Coronary artery (tissue), 2 donors: ENCODE measurements around the gene PCDH9.
"Not testable (repeated sequence)": the region's sequence is repeated elsewhere in the genome, so short reads cannot be mapped to it uniquely, and the experiment has no call there.

ENCODE experiments used
- DNase-seq: peaks from one replicate; pipeline ENCODE4 v3.0.0-alpha.2; 2017; ENCODE audit warnings: low spot score
- H3K27ac ChIP-seq, 2 donors: fragments of 200-600 bp; sonication (generic); one replicate each; pipeline ENCODE4 v1.5.1; 2016 to 2019
- H3K4me3 ChIP-seq: fragments of 200-600 bp; sonication (generic); 2 replicates; pipeline ENCODE4 v1.5.1; 2016; ENCODE audit warnings: mild to moderate bottlenecking, moderate library complexity
- TF ChIP-seq, protein P1 (sequence below): fragments of 200-600 bp; sonication (generic); IDR thresholded peaks from one replicate; pipeline ENCODE4 v1.5.1; 2019; ENCODE audit warnings: antibody characterized with exemption

Gene PCDH9

DNA sequence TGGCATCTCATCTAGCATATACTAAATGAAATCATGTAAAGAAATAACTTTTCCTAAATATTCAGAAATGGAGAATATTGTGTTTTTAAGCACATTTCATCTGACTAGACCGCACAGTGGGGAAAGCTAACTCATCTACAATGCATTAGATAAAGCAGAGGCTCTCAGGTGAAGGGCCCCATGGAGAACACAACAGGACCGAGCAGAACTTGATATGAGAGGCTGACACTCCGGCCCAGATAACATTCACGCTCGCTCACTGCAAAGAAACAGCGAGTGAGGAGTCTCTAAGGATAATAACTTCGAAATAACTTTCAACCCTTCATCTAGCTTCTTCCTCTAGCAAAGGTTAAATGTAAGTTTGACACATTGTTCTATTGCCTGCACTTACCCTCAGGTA is 130.6 kb downstream of the PCDH9 start:
- TF ChIP-seq, protein P1, sequence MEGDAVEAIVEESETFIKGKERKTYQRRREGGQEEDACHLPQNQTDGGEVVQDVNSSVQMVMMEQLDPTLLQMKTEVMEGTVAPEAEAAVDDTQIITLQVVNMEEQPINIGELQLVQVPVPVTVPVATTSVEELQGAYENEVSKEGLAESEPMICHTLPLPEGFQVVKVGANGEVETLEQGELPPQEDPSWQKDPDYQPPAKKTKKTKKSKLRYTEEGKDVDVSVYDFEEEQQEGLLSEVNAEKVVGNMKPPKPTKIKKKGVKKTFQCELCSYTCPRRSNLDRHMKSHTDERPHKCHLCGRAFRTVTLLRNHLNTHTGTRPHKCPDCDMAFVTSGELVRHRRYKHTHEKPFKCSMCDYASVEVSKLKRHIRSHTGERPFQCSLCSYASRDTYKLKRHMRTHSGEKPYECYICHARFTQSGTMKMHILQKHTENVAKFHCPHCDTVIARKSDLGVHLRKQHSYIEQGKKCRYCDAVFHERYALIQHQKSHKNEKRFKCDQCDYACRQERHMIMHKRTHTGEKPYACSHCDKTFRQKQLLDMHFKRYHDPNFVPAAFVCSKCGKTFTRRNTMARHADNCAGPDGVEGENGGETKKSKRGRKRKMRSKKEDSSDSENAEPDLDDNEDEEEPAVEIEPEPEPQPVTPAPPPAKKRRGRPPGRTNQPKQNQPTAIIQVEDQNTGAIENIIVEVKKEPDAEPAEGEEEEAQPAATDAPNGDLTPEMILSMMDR = no peak
- Histone ChIP-seq H3K27ac (no peak overlapping the region), H3K4me3 (no peak overlapping the region)
- DNase-seq = no peak

DNA sequence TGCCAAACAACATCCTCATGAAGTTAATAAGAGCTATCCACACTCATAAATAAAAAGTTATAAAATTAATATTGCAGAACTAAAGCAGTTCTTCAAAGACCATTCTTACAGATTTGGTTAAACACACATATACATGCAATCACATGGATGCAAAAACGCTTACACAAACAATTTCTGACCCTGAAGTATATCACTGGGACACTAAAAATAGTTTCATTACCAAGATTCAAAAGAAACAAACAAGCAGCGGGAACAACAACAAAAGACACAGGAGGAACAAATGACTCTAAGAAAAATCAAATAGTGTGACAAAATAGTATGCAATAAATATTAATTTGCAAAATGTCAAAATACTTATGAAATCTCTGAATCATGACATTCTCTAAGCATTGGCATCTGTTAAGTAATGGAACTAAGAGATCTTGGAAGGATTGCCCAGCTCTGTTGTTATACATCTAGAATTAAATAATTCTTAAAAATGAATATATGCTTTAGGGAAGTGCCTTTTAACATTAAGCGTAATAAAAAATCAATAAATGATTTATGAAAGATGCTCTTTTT is 132.2 kb downstream of the PCDH9 start:
- H3K27ac ChIP-seq = no peak overlapping the region
- no peak overlapping the region for H3K4me3 ChIP-seq
- TF ChIP-seq, protein P1 = no peak
- DNase-seq = no peak

DNA sequence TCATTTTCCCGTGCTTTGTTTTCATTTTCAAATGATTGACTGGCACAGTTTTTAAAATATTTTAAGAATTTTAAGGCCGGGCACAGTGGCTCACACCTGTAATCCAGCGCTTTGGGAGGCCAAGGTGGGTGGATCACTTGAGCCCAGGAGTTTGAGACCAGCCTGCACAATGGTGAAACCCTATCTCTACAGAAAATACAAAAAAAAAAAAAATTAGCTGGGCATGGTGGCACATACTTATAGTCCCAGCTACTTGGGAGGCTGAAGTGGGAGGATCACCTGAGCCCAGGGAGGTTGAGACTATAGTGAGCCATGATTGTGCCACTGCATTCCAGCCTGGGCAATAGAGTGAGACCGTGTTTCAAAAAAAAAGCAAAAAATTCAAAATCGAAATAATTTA is 133.2 kb downstream of the PCDH9 start:
- not testable (repeated sequence) for H3K4me3 ChIP-seq, H3K27ac ChIP-seq, DNase-seq

DNA sequence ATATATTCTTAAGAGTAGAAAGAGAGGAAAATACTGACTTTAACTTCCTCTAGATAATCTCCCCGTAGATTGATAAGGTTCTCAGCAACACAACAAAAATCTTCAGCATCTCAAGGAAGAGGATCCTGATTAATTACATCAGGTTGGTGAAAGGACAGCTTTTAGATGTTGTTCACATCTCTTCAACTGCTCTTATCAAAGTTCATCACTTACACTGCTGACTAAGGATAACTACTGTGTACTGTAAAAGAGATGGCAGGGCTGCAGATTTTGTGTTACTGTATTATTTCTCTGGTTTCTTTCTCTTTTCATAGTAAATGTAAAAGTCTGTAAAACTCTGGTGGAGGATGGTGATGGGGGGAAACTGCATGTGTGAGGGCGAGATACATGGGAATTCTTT is 133.7 kb downstream of the PCDH9 start:
- Histone ChIP-seq H3K27ac (no peak overlapping the region), H3K4me3 (no peak overlapping the region)
- DNase-seq = no peak
- TF ChIP-seq, protein P1 = no peak

DNA sequence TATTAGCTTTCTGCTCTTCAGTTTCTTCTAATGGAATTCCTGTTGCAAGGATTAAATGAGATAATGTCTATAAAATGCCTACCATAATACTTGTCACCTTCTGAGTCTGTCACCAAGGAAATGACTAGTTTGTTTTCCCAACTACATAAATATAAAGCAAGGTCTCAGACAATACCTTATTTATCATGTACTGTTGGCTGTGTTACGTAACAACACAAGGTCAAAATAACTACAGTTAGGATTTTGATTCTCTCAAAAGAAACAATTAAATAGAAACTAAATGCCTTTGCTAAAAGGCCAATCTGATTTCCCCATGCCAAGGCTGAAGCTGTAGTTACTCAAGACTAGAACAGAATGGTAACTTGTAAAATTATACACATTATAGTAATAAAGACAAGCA is 134.5 kb downstream of the PCDH9 start:
- Histone ChIP-seq H3K27ac (no peak overlapping the region), H3K4me3 (no peak overlapping the region)
- DNase-seq = no peak
- TF ChIP-seq, protein P1 = no peak

DNA sequence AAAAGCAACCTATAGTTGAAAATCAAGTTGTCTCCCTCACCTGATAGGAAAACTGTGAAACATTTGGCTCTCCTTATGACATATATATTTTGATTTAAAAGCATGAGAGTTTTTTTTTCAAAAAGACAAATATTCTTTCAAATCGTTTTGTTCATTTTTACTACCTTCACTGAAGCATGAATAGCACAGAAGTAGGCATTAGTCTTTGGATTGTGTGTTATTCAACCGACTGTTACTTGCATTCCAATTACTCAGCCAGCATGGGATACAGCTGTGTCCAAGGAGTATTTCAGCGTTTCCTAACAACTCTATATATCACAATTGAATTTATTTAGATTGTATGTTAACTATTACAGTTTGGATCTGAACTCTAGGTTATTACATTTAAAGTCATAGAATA is 135.2 kb downstream of the PCDH9 start:
- no peak overlapping the region for H3K4me3 ChIP-seq
- H3K27ac ChIP-seq = no peak overlapping the region
- no peak for DNase-seq
- TF ChIP-seq, protein P1 = no peak

DNA sequence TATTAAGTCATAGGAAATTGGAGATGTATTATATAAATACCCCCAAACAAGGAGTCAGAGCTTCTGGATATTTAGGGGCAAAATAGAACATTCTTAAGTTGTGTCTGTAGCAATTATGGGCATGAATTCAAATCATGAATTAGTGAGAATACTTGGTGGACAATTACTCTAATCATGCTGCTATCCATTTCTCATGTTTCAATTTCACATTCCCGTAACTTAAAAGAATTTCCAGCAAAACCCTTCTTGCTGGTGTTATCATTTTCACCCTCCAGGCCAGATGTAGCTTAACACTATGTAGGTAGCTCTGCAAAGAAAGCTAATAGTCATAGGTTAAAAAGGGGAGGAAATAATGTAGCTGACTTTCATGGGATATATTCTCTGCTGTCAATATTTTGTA is 136.1 kb downstream of the PCDH9 start:
- Histone ChIP-seq H3K27ac (no peak overlapping the region), H3K4me3 (no peak overlapping the region)
- DNase-seq = no peak
- TF ChIP-seq, protein P1 = no peak

DNA sequence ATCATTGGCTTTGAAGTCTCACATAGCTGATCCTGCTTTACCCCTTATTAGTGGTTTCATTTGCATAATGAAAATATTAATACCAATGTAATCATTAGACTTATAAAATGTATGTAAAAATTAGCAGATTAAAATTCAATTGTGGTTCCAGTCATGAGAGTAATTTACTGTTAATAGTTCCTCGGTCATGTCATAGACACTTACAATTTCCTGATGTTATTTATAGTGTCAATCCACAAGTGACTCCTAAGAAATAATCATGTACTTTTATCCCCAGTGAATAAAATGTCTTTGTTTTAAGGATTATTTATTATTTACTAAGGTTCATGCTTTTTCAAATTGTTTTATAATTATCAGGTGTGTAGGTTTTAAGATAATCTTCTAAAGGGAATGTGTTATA is 138.5 kb downstream of the PCDH9 start:
- H3K4me3 ChIP-seq = no peak overlapping the region
- TF ChIP-seq, protein P1 = no peak
- H3K27ac ChIP-seq = no peak overlapping the region
- no peak for DNase-seq
